Measurements from ENCODE around the gene IGSF21. TPM values are rescaled to one million over a fixed set of nuclear protein-coding genes. Genes with fewer than 3 reads are reported as not detected.

Gene IGSF21
- total and polyA plus RNA-seq, 2 donors (not counting 3 experiments of a cell fraction or from before 2014, with no cell fraction given) = not detected

GRCh38 chr1:18305182-18305795 is 197.7 kb downstream of the IGSF21 start:
- no peak overlapping the region for H3K9ac ChIP-seq (replicated peaks; ENCODE audit: extremely low read depth, insufficient read depth, low read length)
- H3K4me1 ChIP-seq (ENCODE audit: control insufficient read depth, extremely low read depth, insufficient read depth, low read length) = no peaks in the 10 kb centered on the region
- H2AFZ ChIP-seq (ENCODE audit: low read depth, low read length) = no peak overlapping the region
- no peak overlapping the region for H3K4me2 ChIP-seq (ENCODE audit: insufficient read depth, low read length)
- H4K20me1 ChIP-seq (replicated peaks; ENCODE audit: control insufficient read depth, extremely low read depth, insufficient read depth, low read length) = no peaks in the 10 kb centered on the region
- intact Hi-C loops (cut with micrococcal nuclease) (no loop called here), dilution Hi-C loops (cut with MboI; ENCODE audit: extremely low pct_ligation_motif_present, low sequenced_read_pairs) (no loop called here)
- DNase-seq (ENCODE audit: low read depth, low spot score) (no peak), FAIRE-seq (no peak)
- no peaks in the 10 kb centered on the region for H3K36me3 ChIP-seq (ENCODE audit: control insufficient read depth in 2 of 2, extremely low read depth in 1 of 2, insufficient read depth in 2 of 2, low read length in 2 of 2)
- H3K4me3 ChIP-seq (replicated peaks in 1 of 3; ENCODE audit: insufficient read depth in 1 of 3, low read depth in 1 of 3, low read length in 3 of 3) = no peak overlapping the region
- H3K79me2 ChIP-seq (ENCODE audit: control insufficient read depth, insufficient read depth, low read length) = no peaks in the 10 kb centered on the region
- no peak for TF ChIP-seq CTCF (IDR thresholded peaks at IDR 0.05; ENCODE audit: extremely low read depth in 1 of 2, insufficient read depth in 1 of 2, low read depth in 1 of 2, low read length in 2 of 2)
- no peak for TF ChIP-seq MYC (IDR thresholded peaks at IDR 0.05; ENCODE audit: low read depth, low read length)
- TF ChIP-seq FOS (IDR thresholded peaks at IDR 0.05; ENCODE audit: borderline replicate concordance, insufficient read depth, low read length) = no peak
- TF ChIP-seq POLR2A (IDR thresholded peaks at IDR 0.05; ENCODE audit: low read depth, low read length) = no peak
- no peak for TF ChIP-seq EZH2 (IDR thresholded peaks at IDR 0.05; ENCODE audit: borderline replicate concordance, low read depth, low read length, severe bottlenecking)
- TF ChIP-seq POLR2AphosphoS5 (IDR thresholded peaks at IDR 0.05; ENCODE audit: insufficient read depth, low read depth, low read length) = no peak
- TF ChIP-seq MAX (IDR thresholded peaks at IDR 0.05; ENCODE audit: insufficient read depth, insufficient read length) = no peak
- TF ChIP-seq GATA2 (IDR thresholded peaks at IDR 0.05; ENCODE audit: insufficient read depth, insufficient read length, low read depth, low read length) = no peak
- no peak for TF ChIP-seq JUN (IDR thresholded peaks at IDR 0.05; ENCODE audit: borderline replicate concordance, insufficient read depth, insufficient read length, low read depth)
- no peaks in the 10 kb centered on the region for H3K27me3 ChIP-seq (ENCODE audit: control insufficient read depth in 2 of 2, insufficient read depth in 2 of 2, low read length in 2 of 2)
- H3K9me3 ChIP-seq (replicated peaks; ENCODE audit: control insufficient read depth, insufficient read depth, low read length) = no peaks in the 10 kb centered on the region
- ChIA-PET CTCF (no interaction called here), POLR2A (no interaction called here)
- H3K27ac ChIP-seq (ENCODE audit: insufficient read depth, low read depth, low read length) = no peak overlapping the region
- no TSS peak for BruUV-seq (replicated peaks)
- no peaks in the 10 kb centered on the region for H3K9me1 ChIP-seq (replicated peaks; ENCODE audit: control insufficient read depth, extremely low read depth, insufficient read depth, low read length)
